SK-N-SH (cell line): Measurements from ENCODE around the gene FAIM2.

Source experiments
- CTCF ChIP-seq: fragments of 200-600 bp; sonication (generic); IDR thresholded peaks from 2 replicates; pipeline ENCODE4 v1.6.1; 2017; ENCODE audit warnings: antibody characterized with exemption, mild to moderate bottlenecking, moderate library complexity
- EZH2phosphoT487 ChIP-seq: fragments of 200-600 bp; sonication (generic); IDR thresholded peaks from 2 replicates; pipeline ENCODE4 v1.6.1; 2017; ENCODE audit warnings: low read depth, mixed run types, mild to moderate bottlenecking, antibody characterized with exemption, moderate library complexity, borderline replicate concordance
- GABPA ChIP-seq: IDR thresholded peaks from 2 replicates; pipeline ENCODE4 v1.4.0; 2012; ENCODE audit warnings: low read depth, mild to moderate bottlenecking
- GATA2 ChIP-seq: sonication (generic); formaldehyde crosslinking; IDR thresholded peaks from 2 replicates; pipeline ENCODE4 v1.5.0; 2020; ENCODE audit warnings: mild to moderate bottlenecking, missing genetic modification reagents
- JUND ChIP-seq: IDR thresholded peaks from 2 replicates; pipeline ENCODE4 v1.4.0; 2012
- NFIC ChIP-seq: IDR thresholded peaks from 2 replicates; pipeline ENCODE4 v1.4.0; 2012; ENCODE audit warnings: borderline replicate concordance
- RAD21 ChIP-seq: IDR thresholded peaks from 2 replicates; pipeline ENCODE4 v1.6.1; 2012; ENCODE audit warnings: mild to moderate bottlenecking, low read length
- REST ChIP-seq: IDR thresholded peaks from 2 replicates; pipeline ENCODE4 v1.6.1; 2012; ENCODE audit warnings: mild to moderate bottlenecking, low read depth, low read length, moderate library complexity
- RXRA ChIP-seq: IDR thresholded peaks from 2 replicates; pipeline ENCODE4 v1.4.0; 2012; ENCODE audit warnings: low read depth, mild to moderate bottlenecking, borderline replicate concordance
- SIN3A ChIP-seq: IDR thresholded peaks from 2 replicates; pipeline ENCODE4 v1.6.1; 2012; ENCODE audit warnings: low read depth, mild to moderate bottlenecking, low read length, moderate library complexity, borderline replicate concordance
- SMC3 ChIP-seq: IDR thresholded peaks from 2 replicates; pipeline ENCODE4 v1.6.1; 2012; ENCODE audit warnings: low read depth, low read length, improper control_type of control experiment
- TAF1 ChIP-seq: IDR thresholded peaks from 2 replicates; pipeline ENCODE4 v1.6.1; 2012; ENCODE audit warnings: low read depth, mild to moderate bottlenecking, low read length, moderate library complexity, borderline replicate concordance
- USF2 ChIP-seq: fragments of 150-350 bp; IDR thresholded peaks from 2 replicates; pipeline ENCODE4 v1.6.1; 2017; ENCODE audit warnings: antibody characterized with exemption, low read length, low read depth, borderline replicate concordance
- ZBTB33 ChIP-seq: IDR thresholded peaks from 2 replicates; pipeline ENCODE4 v1.4.0; 2012; ENCODE audit warnings: low read depth, borderline replicate concordance

- no peak for TF ChIP-seq CTCF
- no peak for TF ChIP-seq EZH2phosphoT487
- no peak for TF ChIP-seq RAD21
- TF ChIP-seq GATA2 (CRISPR knock-in tag), result no peak
- no peak for TF ChIP-seq USF2
- no peak for TF ChIP-seq TAF1
- TF ChIP-seq SMC3, result no peak
- TF ChIP-seq RXRA, result no peak
- no peak for TF ChIP-seq NFIC
- TF ChIP-seq GABPA, result no peak
- TF ChIP-seq SIN3A, result no peak
- no peak for TF ChIP-seq JUND
- TF ChIP-seq REST, result no peak
- TF ChIP-seq ZBTB33, result no peak
Observed at GRCh38 chr12:49900371-49900770, 3.3 kb downstream of the FAIM2 start.
